Activated CD4-positive, alpha-beta memory T cell treated with anti-CD3 and anti-CD28 coated beads, Interleukin-2, amount 10 ng/mL, durations not matched to agents 7 days and 5 days (primary cell): ENCODE results near the gene FIGNL2. TPM values are rescaled to one million over a fixed set of nuclear protein-coding genes. Genes with fewer than 3 reads are reported as not detected.
"Not testable (repeated sequence)": the region's sequence is repeated elsewhere in the genome, so short reads cannot be mapped to it uniquely, and the experiment has no call there.

Experiments
- CTCF ChIA-PET: fragments of 350-600 bp; sonication (Branson Sonifier 250); formaldehyde crosslinking; loops from one replicate; lab custom pipeline; 2021; ENCODE audit warnings: antibody characterized with exemption, inconsistent platforms; lab: Charles Lee
- POLR2A ChIA-PET: fragments of 350-600 bp; sonication (Branson Sonifier 250); formaldehyde crosslinking; loops from one replicate; lab custom pipeline; 2021; ENCODE audit warnings: antibody characterized with exemption; lab: Charles Lee
- DNase-seq: peaks from one replicate; pipeline ENCODE4 v3.0.0-alpha.2; 2020
- H3K27ac Mint-ChIP-seq: one replicate; pipeline ENCODE4 v1.8.0; 2021; ENCODE audit warnings: mild to moderate bottlenecking, mixed read lengths
- H3K27me3 Mint-ChIP-seq: one replicate; pipeline ENCODE4 v1.8.0; 2021; ENCODE audit warnings: mixed read lengths
- H3K36me3 Mint-ChIP-seq: one replicate; pipeline ENCODE4 v1.8.0; 2021; ENCODE audit warnings: low read depth, mixed read lengths
- H3K4me1 Mint-ChIP-seq: one replicate; pipeline ENCODE4 v1.8.0; 2021; ENCODE audit warnings: mixed read lengths
- H3K4me3 Mint-ChIP-seq: one replicate; pipeline ENCODE4 v1.8.0; 2021; ENCODE audit warnings: mild to moderate bottlenecking, mixed read lengths
- H3K9me3 Mint-ChIP-seq: one replicate; pipeline ENCODE4 v1.8.0; 2021; ENCODE audit warnings: mixed read lengths
- total RNA-seq, 2 experiments: library from RNA; stranded (reverse); gene quantifications; one replicate each; pipeline ENCODE4 v1.2.3, GENCODE V29; 2021

The FIGNL2 gene
- total RNA-seq, 2 experiments from 2014 or later = 0.23 to 0.33 TPM

DNA sequence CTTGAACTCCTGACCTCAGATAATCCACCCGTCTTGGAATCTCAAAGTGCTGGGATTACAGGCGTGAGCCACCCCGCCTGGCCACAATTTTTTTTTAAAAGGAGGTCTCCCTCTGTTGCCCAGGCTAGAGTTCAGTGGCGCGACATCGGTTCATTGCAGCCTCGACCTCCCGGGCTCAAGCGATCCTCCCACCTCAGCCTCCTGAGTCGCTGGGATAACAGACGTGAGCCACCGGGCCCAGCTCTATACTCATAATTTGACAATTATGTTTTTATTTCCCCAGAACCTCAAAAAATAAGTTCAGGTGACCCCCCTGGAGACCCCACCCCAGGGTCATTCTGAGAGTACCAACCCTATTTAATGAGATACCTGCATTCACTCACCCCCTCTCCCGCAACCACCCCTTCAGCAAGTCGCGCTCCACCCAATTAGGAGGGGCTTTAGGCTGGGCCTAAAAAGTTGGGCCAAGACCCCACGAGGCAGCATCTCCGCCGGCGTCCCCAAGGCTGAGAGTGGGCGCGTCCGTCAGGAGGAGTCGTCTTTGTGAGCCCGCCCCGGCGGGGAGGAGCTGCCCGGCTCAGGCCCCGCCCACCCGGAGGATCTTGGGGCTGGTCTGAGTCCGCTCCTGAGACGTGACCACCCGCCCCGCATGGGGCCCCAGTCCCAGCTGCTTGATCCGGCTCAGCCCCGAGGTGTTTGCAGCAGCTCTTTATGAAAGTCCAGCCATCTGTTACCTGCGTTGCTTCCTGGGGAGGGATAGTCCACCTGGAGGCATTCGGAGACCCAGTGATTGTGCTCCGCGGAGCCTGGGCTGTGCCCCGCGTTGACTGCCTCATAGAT is 39.2 kb upstream of the FIGNL2 start, which contains the start of gene ANKRD33:
Gene ANKRD33, plus strand, starts transcription at position 628 of the 840 bp plus-strand sequence. Its CDS starts 84 bp downstream, at position 712.
- no peak for DNase-seq
- ChIA-PET CTCF (interaction anchor here (1.6 to 2.3 kb wide), 6 partner anchors 12 to 138 kb away, joined by 3 to 17 read pairs (median 6); no protein-coding TSS in a partner anchor), POLR2A (no interaction called here)

DNA sequence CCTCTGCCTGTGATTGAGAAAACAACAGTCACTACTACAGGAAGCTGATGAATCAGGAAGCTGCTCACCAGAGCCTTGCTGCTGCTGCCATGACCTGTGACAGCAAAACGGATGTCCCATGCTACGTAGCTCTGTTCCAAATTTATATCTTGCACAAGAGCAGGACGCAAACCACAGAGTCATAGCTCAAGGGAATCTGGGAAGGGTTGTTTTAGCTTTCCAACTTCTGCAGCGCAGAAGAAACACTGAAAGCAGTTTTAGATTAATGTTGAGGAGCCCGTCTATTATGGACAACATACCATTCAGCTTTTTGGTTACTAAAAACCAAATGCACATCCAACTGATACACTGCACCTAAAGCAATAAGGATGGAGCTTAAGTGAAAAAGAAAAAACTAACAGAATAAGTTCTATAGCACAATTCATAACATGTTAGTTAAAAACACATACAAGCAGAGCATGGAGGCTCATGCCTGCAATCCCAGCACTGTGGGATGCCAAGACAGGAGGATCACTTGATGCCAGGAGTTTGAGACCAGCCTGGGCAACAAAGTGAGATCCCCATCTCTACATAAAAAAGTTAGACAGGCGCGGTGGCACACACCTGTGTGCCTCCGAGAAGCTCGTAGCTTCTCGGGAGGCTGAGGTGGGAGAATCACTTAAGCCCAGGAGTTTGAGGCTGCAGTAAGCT is 37.6 kb upstream of the FIGNL2 start:
- Mint-ChIP-seq H3K4me3 (no peak overlapping the region), H3K9me3 (peaks cover 7% of the 10 kb centered on the region), H3K27ac (peak overlapping the region; percentile 78), H3K27me3 (peaks cover 2% of the 10 kb centered on the region), H3K4me1 (peaks cover 24% of the 10 kb centered on the region), H3K36me3 (peaks cover 8% of the 10 kb centered on the region)
- CTCF ChIA-PET = interaction anchor here (0.7 to 2.3 kb wide), 17 partner anchors 11 to 146 kb away, joined by 3 to 17 read pairs (median 4); no protein-coding TSS in a partner anchor
- peak; percentile 70 for DNase-seq
- POLR2A ChIA-PET = interaction anchor here (1.0 to 1.3 kb wide), 6 partner anchors 11 to 1120 kb away, joined by 3 to 5 read pairs (median 4); partner anchors contain the start of genes EIF4B and NR4A1

More for the DNA sequence above, 39.2 kb upstream of the FIGNL2 start, which contains the start of gene ANKRD33:
- Mint-ChIP-seq H3K27me3 (peaks cover under 1% of the 10 kb centered on the region), H3K4me1 (peaks cover 24% of the 10 kb centered on the region), H3K27ac (no peak within 1 kb of the TSS), H3K4me3 (no peak within 1 kb of the TSS), H3K9me3 (peaks cover 7% of the 10 kb centered on the region), H3K36me3 (peaks cover 8% of the 10 kb centered on the region)

DNA sequence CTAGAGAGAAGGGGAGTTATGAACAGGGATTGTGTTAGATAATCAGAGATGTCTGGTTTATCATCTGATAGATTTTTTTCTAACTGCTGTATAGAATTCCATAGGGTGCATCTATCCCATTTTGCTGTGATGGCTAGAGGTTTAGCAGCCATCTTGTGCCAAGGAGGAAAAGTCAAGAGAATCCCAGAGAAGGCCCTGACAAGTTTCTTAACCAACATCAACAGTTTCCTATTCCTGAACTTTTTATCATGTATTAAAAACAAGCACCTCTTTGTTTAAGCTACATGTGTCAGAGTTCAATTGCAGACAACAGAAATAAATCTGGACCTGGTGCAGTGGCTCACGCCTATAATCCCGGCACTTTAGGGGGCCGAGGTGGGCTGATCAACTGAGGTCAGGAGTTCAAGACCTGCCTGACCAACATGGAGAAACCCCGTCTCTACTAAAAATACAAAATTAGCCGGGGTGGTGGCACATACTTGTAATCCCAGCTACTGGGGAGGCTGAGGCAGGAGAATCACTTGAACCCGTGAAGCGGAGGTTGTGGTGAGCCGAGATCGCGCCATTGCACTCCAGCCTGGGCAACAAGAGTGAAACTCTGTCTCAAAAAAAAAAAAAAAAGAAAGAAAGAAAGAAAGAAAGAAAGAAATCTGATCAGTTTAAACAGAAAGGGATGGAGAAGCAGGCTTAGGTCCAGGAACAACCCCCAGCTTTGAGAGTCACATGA is 36.9 kb upstream of the FIGNL2 start:
- CTCF ChIA-PET = interaction anchor here (0.7 to 2.3 kb wide), 15 partner anchors 10 to 147 kb away, joined by 3 to 17 read pairs (median 4); no protein-coding TSS in a partner anchor
- not testable (repeated sequence) for H3K4me3 Mint-ChIP-seq, H3K36me3 Mint-ChIP-seq

DNA sequence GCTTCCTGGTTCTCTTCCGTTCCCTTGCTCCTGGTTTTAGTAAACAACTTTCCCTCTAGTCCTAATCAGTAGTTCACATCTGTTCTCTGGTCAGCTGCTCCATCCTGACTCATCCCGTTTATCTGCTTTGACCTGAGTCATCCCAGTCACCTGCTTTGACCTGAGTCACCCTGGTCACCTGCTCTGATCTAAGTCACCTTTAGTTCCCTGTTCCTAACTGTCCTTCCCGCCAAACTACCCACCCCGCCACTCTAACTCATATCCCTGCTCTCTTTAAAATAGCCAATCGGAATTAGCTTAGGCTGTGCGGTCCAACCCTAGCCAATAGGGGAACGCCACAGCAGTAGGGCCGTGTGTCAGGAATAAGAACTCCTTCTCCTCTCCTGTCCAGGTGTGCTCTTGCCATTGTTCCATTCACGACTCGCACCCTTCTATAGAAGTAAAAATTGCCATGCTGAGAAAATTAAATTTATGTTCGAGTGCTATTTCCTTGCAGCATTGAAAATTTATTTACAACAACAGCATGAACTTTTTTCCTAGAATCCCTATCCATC is 36.2 kb upstream of the FIGNL2 start:
- Mint-ChIP-seq H3K36me3 (peaks cover 8% of the 10 kb centered on the region), H3K4me1 (peaks cover 24% of the 10 kb centered on the region), H3K27me3 (peaks cover 2% of the 10 kb centered on the region), H3K27ac (no peak overlapping the region), H3K4me3 (no peak overlapping the region), H3K9me3 (peaks cover 7% of the 10 kb centered on the region)
- DNase-seq = no peak
- POLR2A ChIA-PET = no interaction called here
- CTCF ChIA-PET = interaction anchor here (1.3 kb wide), 1 partner anchor 91 kb away, joined by 3 read pairs; no protein-coding TSS in a partner anchor

More for the DNA sequence above, 36.9 kb upstream of the FIGNL2 start:
- H3K9me3 Mint-ChIP-seq, DNase-seq, H3K27me3 Mint-ChIP-seq: not testable (repeated sequence)
- Mint-ChIP-seq H3K27ac (peak overlapping the region; percentile 78), H3K4me1 (peaks cover 24% of the 10 kb centered on the region)
- POLR2A ChIA-PET = interaction anchor here (1.0 to 1.3 kb wide), 6 partner anchors 11 to 1121 kb away, joined by 3 to 5 read pairs (median 4); partner anchors contain the start of genes EIF4B and NR4A1

DNA sequence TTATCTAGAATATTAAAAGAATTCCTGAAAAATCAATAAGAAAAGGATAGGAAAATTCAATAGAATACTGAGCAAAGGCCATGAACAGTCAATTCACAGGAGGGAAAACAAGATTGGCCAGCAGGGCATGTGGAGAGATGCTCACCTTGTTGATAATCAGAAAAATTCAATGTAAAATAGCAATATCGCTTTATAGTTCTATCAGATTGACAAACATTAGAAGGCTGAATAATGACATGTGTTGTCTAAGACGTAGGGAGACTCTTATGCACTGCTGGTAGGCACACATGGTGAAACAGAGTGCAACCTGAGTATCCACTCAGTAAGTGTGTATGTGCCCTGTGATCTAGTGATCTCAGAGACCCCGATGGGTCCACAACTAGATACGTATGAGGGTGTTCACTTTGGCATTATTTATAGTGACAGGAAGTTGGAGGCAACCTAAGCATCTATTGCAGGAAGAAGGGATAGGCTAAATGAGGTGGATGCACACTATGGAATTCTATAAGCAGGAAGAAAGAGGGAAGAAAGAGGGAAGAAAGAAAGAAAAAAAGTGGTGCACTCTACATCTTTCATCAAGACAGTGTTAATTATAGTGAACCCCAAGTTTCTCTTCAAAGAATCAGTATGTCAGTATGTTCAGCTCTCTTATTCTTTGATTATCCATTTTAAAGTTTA is 35.6 kb upstream of the FIGNL2 start:
- Mint-ChIP-seq H3K4me3 (no peak overlapping the region), H3K36me3 (peaks cover 8% of the 10 kb centered on the region), H3K4me1 (peaks cover 24% of the 10 kb centered on the region), H3K9me3 (peaks cover 7% of the 10 kb centered on the region), H3K27me3 (peaks cover 2% of the 10 kb centered on the region), H3K27ac (no peak overlapping the region)
- CTCF ChIA-PET = no interaction called here
- no peak for DNase-seq
- POLR2A ChIA-PET = no interaction called here

DNA sequence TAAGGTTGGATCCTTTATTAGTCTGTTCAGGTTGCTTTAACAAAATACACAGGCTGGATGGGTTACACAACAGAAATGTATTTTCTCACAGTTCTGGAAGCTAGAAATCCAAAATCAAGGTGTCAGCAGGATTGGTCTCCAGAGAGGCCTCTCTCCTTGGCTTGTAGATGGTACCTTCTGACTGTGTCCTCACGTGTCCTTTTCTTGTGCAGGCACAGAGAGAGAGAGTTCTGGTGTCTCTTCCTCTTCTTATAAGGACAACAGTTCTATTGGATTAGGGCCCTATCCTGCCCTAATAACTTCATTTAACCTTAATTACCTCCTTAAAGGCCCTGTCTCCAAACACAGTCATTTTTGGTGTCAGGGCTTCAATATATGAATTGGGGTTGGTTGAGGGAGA is 34.8 kb upstream of the FIGNL2 start:
- CTCF ChIA-PET = no interaction called here
- peaks cover 8% of the 10 kb centered on the region for H3K36me3 Mint-ChIP-seq
- H3K4me3 Mint-ChIP-seq = no peak overlapping the region
- H3K4me1 Mint-ChIP-seq = peaks cover 24% of the 10 kb centered on the region
- POLR2A ChIA-PET = no interaction called here
- no peak for DNase-seq
- no peak overlapping the region for H3K27ac Mint-ChIP-seq
- peaks cover 4% of the 10 kb centered on the region for H3K27me3 Mint-ChIP-seq
- H3K9me3 Mint-ChIP-seq = peaks cover 7% of the 10 kb centered on the region

DNA sequence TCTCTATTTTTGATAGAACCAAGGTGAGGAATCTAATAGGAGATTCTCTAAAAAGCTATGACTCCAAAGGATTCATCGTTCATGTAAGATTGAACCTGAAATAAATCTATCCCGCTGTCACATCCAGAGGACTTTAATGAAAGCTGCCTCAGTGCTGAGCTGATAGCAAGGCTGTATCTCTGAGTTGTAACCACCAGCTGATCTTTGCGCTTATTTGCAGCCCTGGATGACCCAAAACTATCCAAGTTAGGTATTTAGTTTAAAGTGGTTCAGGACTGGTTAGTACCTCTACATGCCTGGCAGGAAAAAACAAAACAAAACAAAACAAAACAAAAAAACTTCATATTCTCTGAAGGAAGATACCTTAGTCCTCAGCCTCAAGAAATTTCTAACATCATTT is 30.6 kb upstream of the FIGNL2 start:
- H3K27ac Mint-ChIP-seq = no peak overlapping the region
- no peaks in the 10 kb centered on the region for H3K9me3 Mint-ChIP-seq
- no peak for DNase-seq
- H3K4me3 Mint-ChIP-seq = no peak overlapping the region
- H3K4me1 Mint-ChIP-seq = no peaks in the 10 kb centered on the region
- peaks cover 4% of the 10 kb centered on the region for H3K27me3 Mint-ChIP-seq
- ChIA-PET POLR2A (no interaction called here), CTCF (interaction anchor here (0.6 kb wide), 1 partner anchor 28 kb away, joined by 3 read pairs; no protein-coding TSS in a partner anchor)
- no peaks in the 10 kb centered on the region for H3K36me3 Mint-ChIP-seq

DNA sequence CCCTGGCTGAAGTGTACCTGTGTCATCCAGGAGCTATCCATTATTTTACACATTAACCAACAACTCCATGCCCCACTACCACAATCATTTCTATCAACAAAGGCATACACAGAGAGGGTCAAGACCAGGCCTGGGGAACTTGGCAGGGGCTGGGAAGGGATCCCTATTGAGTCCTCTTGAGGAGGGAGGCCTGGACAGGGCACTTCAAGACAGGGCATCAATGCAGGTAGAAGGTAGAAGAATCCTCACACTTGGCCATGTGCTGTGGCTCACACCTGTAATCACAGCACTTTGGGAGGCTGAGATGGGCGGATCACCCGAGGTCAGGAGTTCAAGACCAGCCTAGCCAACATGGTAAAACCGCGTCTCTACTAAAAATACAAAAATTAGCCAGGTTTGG is 26.0 kb upstream of the FIGNL2 start:
- CTCF ChIA-PET = interaction anchor here (0.7 to 2.0 kb wide), 10 partner anchors 11 to 453 kb away, joined by 3 to 11 read pairs (median 4); a partner anchor contains a TSS
- no peak for DNase-seq
- Mint-ChIP-seq H3K27me3 (peaks cover 18% of the 10 kb centered on the region), H3K36me3 (no peaks in the 10 kb centered on the region), H3K9me3 (no peaks in the 10 kb centered on the region), H3K27ac (no peak overlapping the region), H3K4me3 (no peak overlapping the region), H3K4me1 (no peaks in the 10 kb centered on the region)
- POLR2A ChIA-PET = interaction anchor here (1.0 kb wide), 1 partner anchor 12 kb away, joined by 3 read pairs; no protein-coding TSS in a partner anchor

DNA sequence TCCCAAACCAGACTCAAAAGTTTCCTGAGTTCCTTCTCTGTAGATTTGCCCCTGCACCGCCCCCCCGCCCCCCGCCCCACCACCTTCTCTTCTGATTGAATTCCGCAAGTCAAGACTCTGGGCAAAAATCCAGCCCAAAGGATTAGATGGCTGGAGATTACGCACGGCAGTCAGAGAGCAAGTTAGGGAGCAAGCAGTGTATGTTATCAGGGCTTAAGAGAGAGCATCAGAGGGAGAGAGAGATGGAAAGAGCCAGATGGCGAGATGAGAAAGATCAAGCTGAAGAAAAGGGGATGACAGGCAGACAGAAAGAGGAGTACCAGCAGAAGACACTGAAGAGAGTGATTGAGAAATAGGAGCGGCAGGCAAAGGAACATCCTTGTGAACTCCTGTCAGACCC is 25.5 kb upstream of the FIGNL2 start:
- ChIA-PET CTCF (interaction anchor here (0.9 to 1.9 kb wide), 3 partner anchors 12 to 453 kb away, joined by 3 to 7 read pairs (median 3); no protein-coding TSS in a partner anchor), POLR2A (no interaction called here)
- no peaks in the 10 kb centered on the region for H3K4me1 Mint-ChIP-seq
- H3K36me3 Mint-ChIP-seq = no peaks in the 10 kb centered on the region
- no peak overlapping the region for H3K4me3 Mint-ChIP-seq
- no peaks in the 10 kb centered on the region for H3K9me3 Mint-ChIP-seq
- H3K27ac Mint-ChIP-seq = no peak overlapping the region
- peaks cover 18% of the 10 kb centered on the region for H3K27me3 Mint-ChIP-seq
- DNase-seq = no peak

DNA sequence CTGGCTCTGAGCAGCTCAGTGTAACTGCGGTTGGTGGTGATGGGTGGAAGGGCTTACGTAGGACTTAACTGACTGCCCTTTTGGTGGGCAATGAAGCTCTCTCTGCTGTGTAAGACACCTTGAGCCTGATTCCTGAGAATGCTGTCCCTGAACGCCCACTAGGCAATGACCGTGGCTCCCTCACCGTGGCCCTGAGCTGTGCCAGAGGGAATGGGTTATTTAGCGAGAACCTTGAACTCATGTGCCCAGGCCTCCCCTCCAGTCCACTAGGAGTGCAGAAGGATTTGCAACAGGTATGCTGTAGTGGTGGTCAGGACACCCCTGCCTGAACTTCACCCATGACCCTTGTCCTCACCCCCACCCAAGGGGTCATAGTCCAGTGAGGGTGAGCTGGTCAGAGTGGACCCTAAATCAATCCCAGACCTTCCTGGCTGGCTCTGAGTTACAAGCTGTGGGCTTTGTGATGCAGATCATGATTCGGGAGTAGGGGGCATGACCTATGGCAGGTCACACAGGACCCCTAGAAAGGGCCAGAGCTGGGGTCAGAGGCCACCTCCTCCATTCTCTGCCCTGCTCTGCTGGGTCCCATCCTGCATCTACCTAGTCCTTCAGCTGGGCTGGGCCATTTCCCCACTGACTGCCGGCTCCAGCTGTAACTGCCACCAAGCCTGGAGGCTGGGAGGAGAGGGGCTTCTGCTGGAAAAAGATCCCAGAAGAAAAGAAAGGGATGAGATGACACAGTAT is 24.9 kb upstream of the FIGNL2 start:
- Mint-ChIP-seq H3K27ac (no peak overlapping the region), H3K9me3 (no peaks in the 10 kb centered on the region), H3K36me3 (no peaks in the 10 kb centered on the region), H3K27me3 (peaks cover 22% of the 10 kb centered on the region), H3K4me1 (no peaks in the 10 kb centered on the region), H3K4me3 (no peak overlapping the region)
- CTCF ChIA-PET = interaction anchor here (0.9 kb wide), 1 partner anchor 12 kb away, joined by 3 read pairs; no protein-coding TSS in a partner anchor
- no peak for DNase-seq
- POLR2A ChIA-PET = interaction anchor here (0.7 kb wide), 1 partner anchor 454 kb away, joined by 3 read pairs; no protein-coding TSS in a partner anchor

DNA sequence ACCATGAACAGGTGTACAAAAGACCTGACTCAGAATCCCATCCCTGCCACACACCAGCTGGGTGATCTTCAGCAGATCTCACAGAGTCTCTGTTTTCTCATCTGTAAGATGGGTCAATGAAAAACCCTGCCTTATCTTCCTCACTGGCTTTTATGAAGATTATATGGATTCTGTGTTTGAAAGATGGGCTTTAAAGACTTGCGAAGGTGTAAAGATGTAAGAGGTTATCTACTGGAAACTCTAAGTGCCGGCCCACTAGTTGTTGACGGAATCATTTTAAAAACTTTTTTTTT is 24.1 kb upstream of the FIGNL2 start:
- Mint-ChIP-seq H3K9me3 (no peaks in the 10 kb centered on the region), H3K27ac (no peak overlapping the region), H3K4me1 (no peaks in the 10 kb centered on the region), H3K4me3 (no peak overlapping the region), H3K36me3 (no peaks in the 10 kb centered on the region), H3K27me3 (peaks cover 28% of the 10 kb centered on the region)
- ChIA-PET CTCF (interaction anchor here (0.7 kb wide), 1 partner anchor 495 kb away, joined by 3 read pairs; the partner anchor contains the start of gene KRT85), POLR2A (no interaction called here)
- DNase-seq = no peak
